HG03571 (cell line): ENCODE measurements around the gene SIPA1L2.

Experiments
- ATAC-seq: cut with Tn5 transposase; IDR thresholded peaks from one replicate; pipeline ENCODE4 v1.9.1; 2021; ENCODE audit not compliant: unreplicated experiment

SIPA1L2 gene

DNA sequence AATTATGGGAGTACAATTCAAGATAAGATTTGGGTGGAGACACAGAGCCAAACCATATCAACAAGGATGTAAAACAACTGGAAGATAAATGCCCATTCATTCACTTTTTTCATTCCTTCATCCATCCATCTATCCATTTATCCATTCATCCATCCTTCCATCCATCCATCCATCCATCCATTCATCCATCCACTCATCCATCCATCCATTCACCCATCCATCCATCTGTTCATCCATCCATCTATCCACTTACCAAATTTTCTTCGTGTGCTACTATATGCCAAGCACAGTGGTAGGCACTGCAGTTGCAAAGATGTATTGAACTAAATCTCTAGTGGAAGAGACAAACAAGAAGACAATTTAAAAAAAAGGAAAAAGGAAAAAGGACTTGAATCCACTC lies 14.3 kb upstream of the SIPA1L2 start:
- ATAC-seq: no peak

DNA sequence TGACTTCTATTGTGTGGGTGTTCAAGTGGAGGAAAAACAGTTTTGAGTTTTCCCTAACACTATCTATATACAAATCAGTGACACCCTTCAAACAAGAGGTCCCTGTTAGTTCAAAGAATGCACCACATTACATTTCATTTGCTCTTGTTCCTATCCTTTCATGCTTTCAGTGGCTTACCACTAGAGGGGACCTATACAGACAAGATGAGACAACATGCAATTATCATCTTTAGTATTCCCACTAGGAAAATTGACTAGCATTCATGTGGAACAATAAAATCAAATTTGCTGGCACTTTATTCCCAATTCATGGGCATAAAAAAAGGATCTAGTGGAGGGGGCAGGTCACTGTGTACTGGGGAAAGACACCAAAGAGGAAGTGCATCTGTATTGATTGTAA lies 13.3 kb upstream of the SIPA1L2 start:
- no peak for ATAC-seq

DNA sequence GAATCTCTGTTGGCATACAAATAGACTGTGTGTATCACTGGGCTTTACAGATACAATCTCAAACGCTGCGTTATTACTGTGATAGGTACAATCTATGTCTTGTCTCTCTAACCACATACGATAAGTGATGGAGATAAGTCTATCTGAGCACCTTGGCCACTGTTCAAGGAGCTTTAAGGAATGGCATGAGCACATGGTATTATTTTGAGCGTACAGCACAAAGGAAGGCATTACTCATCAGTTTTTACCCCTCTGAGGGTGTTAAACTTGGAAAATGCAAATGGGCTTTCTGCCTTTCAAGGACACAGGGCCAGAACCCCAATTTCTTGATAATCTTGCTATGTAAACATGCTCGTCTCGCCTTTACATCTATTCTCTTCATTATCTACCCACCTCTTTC lies 11.6 kb upstream of the SIPA1L2 start:
- ATAC-seq: no peak

DNA sequence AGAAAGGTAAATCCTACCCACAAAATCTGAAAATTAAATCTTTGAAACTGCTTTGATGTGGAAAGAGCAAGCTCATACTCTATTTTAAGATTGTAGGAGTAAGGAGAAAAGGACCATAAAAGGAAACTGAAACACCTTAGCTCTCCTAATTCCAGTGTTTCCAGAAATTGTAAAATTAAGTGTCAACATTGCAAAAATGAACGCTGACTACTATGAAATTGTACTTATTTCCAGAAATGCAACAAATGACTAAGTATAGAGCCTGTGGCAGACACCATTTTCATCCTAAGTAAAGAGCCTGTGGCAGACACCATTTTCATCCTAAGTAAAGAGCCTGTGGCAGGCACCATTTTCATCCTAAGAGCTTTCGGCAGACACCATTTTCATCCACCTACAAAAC lies 6.9 kb upstream of the SIPA1L2 start:
- no peak for ATAC-seq

DNA sequence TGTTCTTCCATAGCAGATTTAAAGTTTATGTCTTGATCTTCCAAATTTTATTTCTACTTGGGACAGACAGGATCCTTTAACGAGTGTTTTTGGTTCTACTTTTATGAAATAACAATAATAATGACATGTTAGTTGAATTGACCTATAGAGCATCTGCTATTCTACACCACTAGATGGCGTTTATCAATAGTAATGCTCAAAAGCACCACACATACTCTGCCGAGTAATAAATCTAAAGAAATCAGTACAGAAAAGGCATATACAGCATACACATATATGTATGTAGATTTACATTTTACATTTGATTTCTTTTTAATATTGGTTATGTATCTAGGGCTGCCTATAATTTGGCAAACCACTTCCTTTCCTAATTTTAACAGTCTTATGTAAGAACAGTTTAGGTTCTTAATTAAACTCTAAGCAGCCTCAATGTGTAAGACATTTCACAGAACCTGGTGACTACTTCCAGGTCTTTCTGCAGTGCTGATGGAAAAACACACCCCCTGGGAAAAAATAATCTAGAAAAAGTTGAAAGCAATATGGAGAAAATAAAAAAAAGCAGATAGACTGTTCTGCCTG lies 5.9 kb upstream of the SIPA1L2 start:
- ATAC-seq: peak; percentile 71

DNA sequence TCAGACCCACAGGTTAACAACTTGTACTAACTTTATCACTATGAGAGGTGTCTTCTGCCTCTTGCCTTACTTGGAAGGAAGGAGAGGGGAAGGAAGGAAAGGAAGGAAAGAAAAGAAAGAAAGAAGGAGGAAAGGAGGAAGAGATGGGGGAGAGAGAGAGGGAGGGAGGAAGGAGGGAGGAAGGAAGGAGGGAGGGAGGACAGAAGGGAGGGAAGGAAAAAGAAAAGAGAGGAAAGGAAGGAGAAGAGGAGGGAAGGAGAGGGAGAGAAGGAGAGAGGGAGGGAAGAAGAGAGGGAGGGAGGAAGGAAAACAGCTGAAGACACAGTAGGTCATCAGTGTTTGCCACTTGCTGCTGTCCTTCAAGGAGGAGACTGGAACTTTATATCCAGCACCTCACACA lies 5.3 kb upstream of the SIPA1L2 start:
- ATAC-seq: no peak

DNA sequence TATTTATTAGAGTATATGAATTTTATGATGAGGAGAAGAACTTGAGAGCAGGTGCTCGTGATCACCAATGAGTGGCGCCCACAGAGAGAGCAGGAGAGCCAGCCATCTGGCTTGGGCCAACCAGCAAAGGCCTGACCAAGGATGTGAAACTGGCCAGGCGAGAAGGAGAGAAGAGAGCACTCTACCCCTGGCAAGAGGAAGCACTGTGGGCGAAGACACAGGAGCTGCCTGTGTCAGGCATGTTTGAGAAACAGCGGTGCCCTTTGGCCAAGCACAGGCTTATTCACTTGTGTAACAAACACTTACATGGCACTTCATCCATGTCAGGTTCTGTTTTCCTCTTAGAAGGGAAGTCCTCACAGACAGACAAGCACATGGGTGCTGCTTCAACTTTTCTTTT lies 4.2 kb upstream of the SIPA1L2 start:
- ATAC-seq: no peak

DNA sequence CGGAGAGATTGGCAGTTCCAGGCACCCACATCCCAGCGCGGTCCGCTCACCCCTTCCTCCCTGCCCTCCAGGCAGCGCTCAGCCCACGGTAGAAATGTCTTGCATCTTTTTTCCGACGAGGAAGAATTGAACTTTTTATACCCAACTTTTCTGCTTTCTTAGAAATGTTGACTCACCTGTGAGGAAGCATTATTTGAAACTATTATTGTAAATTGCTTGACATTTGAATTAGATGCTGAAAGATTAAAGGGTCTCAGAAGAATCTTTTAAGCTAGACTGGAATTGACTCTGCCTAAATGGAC lies 912 bp upstream of the SIPA1L2 start:
- no peak for ATAC-seq

DNA sequence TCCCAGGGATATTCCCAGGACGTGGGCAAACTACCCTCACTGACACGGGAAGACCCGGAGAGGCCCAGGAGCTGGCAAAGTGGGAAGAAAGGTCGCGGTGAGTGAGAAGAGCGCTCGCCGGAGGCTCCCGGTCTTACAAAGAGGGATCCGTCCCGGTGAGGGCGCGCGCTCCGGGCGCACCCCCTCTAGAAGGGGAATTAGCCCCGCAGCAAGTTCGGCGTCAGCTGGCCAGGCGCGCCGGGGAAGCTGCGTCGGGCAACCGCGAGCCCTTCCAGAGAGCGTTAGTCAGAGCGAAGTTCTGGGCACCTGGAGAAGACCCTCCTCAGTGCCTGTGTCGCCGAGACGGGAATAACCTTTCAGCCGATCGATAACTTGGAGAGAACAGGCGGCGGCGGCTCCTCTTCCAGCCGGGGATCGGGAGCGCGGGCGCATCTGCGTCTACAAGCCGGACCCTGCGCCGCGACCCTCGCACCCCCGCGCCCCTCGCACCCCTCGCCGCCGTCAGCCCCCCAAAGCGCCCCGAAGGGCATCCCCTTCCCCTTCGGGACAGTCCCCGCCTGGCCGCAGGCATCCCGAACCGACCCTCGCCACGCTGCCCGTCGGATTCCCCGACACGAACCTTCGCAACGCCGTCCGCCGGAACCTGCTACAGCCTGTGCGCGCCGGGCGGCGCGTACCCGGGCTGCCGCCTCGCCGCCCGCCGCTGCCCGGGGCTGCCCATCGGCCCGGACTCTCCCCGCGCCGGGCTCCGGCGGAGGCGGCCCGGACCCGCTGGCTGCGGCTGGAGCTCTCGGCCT lies 485 bp downstream of the SIPA1L2 start:
- ATAC-seq: peak; percentile 51

DNA sequence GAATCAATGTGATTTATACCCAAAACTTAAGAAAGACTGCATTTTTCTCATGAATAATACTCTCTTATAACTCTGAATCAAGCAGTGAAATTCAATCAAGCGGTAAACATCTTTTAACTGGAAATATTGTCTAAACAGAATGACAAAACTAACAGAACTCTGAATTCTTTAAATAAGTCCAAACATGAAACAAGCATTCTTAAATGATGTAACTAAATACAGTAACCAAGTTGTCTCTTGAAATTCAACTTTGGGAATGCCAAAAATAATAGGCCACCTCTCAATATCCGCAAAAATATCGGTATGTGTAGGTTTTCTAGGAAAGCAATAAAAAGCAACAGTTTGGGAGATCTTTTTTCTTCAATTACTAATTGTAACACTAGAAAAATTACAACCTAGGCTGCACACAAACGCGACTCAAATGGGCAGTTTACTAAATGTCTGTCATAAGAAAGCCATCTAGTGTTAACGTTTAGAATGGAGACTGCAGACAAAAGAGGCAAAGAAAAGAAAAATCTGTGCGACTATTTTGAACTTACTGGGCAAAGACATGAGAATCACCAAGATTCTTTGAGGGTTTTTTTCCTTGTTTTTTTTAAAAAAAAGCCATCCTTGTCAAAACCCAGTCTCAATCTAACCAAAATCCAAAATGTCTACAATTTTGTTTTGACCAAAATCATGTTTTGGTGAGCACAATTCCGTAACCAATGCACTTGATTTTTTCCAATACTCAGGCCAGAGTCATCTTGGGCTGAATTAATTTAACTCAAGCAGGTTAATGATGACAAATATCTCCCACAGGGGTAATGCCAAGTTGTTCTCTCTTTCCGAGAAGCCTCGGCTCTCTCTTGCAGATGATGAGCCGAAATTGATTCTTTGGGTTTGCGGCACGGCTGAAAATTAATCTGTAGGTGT lies 1.3 kb downstream of the SIPA1L2 start:
- no peak for ATAC-seq

DNA sequence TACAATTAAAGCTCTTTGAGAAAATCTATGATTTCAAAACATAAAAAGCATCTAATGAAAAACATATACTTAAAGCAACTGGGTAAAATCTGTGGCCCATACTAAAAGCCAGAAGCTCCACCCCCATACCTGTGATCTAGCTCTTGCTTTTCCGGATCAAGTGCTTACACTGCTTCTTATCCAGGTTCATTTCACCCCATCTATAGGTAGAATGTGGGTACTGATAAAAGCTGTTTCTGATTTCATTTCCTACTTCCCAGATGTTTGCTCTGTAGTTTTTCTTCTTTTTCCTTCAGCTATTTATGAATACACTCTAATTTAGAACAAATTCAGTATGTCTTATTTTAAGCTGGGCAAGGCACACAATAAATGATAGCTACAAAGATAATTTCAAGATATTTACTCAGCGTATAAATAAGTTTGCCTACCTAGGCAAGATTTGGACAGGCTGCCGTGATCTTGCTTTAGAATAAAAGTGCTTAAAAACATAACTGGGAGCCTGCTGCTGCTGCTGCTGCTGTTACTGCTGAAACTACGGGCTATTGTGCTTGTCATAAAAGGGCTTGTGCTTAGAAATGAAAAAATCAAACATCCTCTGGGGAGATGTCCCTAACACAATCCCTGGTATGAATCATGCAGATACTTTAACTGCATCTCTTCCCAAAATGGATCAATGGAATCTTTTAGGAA lies 2.1 kb downstream of the SIPA1L2 start:
- no peak for ATAC-seq

DNA sequence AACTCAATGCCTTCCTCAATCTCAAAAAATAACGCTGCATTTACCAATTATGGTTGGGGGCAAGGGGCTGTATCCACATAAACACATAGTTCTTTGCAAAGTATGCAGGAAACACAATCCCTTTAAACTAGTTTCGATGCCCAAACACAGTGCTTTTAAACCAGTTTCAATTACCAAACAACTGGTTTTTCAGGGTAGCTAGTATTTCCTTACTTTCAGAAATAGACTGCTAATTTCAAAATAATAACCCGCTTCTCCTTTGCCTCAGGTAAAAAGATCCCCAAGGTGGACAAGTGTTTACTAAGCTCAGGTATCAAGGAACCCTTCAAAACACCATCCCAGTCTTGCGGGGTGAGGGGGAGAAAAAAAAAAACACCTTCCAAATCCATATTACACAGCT lies 2.8 kb downstream of the SIPA1L2 start:
- no peak for ATAC-seq

DNA sequence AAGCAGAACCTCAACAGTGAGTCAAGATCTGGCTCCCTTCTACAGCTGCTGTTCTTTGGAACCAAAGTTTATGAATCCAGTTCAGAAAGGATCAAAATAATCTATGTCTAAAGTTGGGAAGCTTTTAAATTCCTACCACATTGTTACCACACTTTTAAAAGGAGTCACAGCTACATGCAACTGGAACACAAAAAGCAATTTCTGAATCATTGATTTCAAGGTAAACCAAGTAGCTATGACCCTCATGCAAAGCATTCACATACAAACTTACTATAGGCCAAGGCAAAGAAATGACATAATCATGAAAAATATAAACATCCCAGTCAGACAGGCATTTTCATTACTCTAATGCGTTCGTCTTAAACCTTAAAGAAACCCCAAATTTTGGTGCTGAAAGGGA lies 3.5 kb downstream of the SIPA1L2 start:
- ATAC-seq: no peak

DNA sequence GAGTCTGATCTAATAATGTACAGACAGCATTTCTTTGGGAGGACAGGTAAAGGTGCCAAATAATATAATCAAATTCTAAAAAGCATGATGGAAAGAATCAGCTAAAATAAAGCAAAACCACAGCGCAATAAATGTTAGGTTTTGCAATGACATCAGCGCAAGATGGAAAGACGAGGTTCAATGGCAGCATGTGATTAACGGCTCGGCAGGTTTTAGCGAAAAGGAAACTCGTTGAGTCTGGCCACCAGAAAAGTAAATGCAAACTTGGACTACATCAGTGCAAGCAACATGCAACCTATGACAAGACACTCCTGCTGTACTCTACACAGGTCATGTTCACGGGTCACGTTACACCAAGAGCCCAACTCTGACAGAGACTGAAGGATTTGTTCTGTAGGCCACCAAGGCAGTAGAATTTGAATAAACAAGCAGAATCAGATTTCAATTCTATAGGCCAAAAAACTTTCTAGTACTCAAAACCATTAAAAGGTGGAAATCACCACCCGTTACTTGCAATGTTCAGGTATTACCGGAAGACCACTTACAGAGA lies 4.5 kb downstream of the SIPA1L2 start:
- ATAC-seq: no peak

DNA sequence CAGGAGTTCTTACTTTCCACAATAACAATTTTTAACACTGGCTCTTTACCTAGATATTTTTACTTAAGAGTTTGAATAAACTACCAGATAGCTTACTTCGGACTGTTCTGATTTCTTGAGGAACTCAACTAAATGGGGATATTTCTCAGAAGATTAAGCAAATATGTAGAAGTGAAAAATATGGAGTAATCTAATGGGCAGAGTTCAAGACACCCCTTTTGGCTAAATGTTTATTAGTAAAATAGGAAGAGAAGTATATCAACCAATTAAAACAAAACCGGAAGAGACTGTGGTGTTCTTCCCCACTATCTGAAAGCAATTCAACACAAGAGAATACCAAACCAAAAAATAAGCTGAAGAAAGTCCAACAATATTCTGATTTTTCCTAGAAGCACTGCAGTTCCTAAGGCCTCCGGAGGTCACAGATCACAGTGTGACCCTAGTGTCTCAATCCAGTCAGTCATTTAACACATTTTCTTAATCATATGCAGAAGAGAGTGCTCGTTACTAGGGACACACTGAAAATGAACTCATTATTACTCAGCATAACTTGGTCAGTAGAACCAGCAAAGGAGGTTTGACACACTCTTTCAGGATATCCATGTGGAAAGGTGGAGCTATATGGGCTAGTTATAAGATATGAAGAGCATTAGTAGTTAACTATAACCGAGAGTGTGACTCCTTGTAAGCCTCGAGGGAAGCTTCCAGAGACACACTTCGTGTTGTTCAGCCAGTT lies 5.2 kb downstream of the SIPA1L2 start:
- no peak for ATAC-seq

DNA sequence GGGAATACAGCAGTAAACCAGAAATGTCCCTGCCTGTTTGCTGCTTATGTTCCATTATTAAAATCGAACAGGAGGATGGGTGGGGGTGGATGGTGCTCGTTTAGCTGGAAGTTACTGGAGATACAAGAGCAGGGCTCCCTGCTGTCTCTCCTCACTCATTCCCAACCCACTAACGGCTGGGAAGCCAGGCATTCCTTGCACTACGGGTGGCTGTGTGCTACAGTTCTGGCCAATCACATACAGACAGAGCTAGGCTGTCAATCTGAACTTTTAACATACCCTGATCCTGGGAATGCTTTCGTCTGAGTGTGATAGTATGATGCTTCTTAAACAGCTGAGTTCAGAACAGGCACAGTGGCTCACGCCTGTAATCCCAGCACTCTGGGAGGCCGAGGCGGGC lies 7.0 kb downstream of the SIPA1L2 start:
- no peak for ATAC-seq

DNA sequence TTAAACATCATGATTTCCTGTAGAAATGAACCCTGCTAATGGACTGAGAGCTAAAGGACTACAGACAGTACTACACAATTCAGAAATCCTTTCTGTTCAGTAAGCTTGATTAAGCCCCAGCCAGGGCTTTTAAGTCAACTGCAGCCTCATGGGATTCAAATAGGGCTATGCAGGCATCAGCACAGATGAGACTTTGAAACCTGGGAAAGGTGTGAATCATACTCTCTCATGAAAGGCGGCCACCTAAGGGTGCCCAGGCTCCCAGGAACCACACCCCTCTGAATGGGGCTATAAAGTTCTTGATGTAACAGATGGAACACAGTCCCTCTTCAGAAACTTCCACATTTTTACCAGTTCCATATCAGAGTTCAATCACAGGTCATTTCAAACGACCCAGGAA lies 7.6 kb downstream of the SIPA1L2 start:
- no peak for ATAC-seq

DNA sequence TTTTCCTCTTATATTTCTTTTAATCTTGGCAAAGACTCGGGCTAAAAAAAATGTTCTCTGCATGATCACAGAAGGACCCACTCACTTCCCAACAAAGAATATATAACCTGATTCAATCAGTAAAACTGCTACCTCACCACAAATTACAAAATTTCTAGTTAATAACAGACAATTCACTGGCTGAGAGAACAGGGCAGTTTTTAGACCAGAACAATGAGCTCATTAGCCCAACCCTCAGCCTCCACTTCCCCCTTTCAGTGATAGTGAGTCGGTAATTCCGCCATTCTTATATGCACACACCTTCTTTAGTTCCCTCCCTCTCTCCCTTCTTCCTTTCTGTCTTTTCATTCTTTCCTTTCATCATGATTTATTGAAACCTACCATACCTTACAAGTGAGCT lies 8.9 kb downstream of the SIPA1L2 start:
- no peak for ATAC-seq

DNA sequence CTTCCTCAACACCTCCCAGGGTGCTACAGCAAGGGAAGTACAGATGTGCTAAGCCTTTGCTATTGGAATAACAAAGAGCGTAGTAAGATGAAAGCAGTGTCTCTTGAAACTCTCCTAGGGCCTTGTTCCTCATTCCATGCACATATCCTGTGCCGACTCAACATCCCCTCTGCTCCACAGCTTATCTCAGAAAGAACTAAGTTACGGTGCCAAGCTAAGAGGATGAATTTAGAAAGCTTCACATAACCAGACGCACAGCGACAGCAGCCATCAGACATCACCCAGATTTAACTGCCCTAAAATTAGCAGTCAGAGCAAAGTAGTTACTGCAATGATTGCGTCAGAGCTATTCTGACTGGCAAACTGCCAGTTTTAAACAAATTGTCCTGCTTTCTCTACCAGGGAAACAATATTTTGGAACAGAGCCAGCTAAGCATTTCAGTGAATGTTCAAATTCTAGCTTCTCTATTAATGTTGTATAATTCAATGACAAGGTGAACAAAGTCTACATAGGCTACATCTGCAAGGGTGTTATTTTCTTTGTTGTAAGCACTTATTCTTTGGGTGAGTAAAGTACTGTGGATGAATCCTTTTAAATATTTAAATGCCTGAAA lies 9.5 kb downstream of the SIPA1L2 start:
- ATAC-seq: no peak

DNA sequence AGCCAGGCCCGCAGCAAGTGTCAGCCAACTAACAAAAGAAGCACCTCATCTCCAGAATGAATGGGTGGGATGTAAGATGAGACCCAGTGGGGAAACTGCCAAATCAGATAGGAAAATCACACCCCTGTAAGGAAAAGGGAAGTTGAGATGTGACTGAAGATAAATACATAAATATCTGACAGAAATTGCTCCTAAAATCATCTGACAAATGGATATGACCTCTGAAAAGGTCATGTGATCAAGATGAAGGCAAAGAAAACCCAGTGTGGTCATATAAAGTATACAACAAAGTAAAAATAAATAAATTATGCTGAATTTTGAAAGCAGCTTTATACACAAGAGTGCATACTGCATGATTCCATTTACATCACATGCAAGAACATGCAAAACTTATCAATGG lies 12.7 kb downstream of the SIPA1L2 start:
- ATAC-seq: no peak
